ENCODE data around the gene HLTF.

The HLTF gene

GRCh38 chr3:149077628-149078027 lies 8.7 kb downstream of the HLTF start:
- TF ChIP-seq CTCF (IDR thresholded peaks at IDR 0.05; ENCODE audit: low read depth, low read length), result no peak
- DNase-seq (ENCODE audit: low read depth, low spot score), result peak; percentile 68
- H3K4me3 ChIP-seq (ENCODE audit: low read depth, low read length), result no peak overlapping the region
- in situ Hi-C loops (cut with HindIII; ENCODE audit: low sequenced_read_pairs), result no loop called here

GRCh38 chr3:149067883-149068282 lies 18.4 kb downstream of the HLTF start:
- no peak overlapping the region for H3K4me3 ChIP-seq (ENCODE audit: low read depth, low read length)
- in situ Hi-C loops (cut with HindIII; ENCODE audit: low sequenced_read_pairs), result no loop called here
- TF ChIP-seq CTCF (IDR thresholded peaks at IDR 0.05; ENCODE audit: low read depth, low read length), result no peak
- DNase-seq (ENCODE audit: low read depth, low spot score), result no peak

- H3K4me3 ChIP-seq (ENCODE audit: low read depth, low read length), result no peak overlapping the region
- TF ChIP-seq CTCF (IDR thresholded peaks at IDR 0.05; ENCODE audit: low read depth, low read length), result no peak
Observed at GRCh38 chr3:149061776-149062175, 24.6 kb downstream of the HLTF start.

GRCh38 chr3:149058602-149059001 lies 27.7 kb downstream of the HLTF start:
- no peak for DNase-seq (ENCODE audit: low read depth, low spot score)
- in situ Hi-C loops (cut with HindIII; ENCODE audit: low sequenced_read_pairs), result no loop called here
- TF ChIP-seq CTCF (IDR thresholded peaks at IDR 0.05; ENCODE audit: low read depth, low read length), result no peak
- no peak overlapping the region for H3K4me3 ChIP-seq (ENCODE audit: low read depth, low read length)

More at GRCh38 chr3:149061776-149062175, 24.6 kb downstream of the HLTF start:
- no peak for DNase-seq (ENCODE audit: low read depth, low spot score)
- in situ Hi-C loops (cut with HindIII; ENCODE audit: low sequenced_read_pairs), result no loop called here

- DNase-seq (ENCODE audit: low read depth, low spot score), result no peak
- no peak for TF ChIP-seq CTCF (IDR thresholded peaks at IDR 0.05; ENCODE audit: low read depth, low read length)
- no peak overlapping the region for H3K4me3 ChIP-seq (ENCODE audit: low read depth, low read length)
- in situ Hi-C loops (cut with HindIII; ENCODE audit: low sequenced_read_pairs), result no loop called here
Observed at GRCh38 chr3:149058198-149058597, 28.1 kb downstream of the HLTF start.

- DNase-seq (ENCODE audit: low read depth, low spot score), result no peak
- no peak overlapping the region for H3K4me3 ChIP-seq (ENCODE audit: low read depth, low read length)
- in situ Hi-C loops (cut with HindIII; ENCODE audit: low sequenced_read_pairs), result no loop called here
- TF ChIP-seq CTCF (IDR thresholded peaks at IDR 0.05; ENCODE audit: low read depth, low read length), result no peak
Observed at GRCh38 chr3:149055575-149055974, 30.8 kb downstream of the HLTF start.

Data from astrocyte of the spinal cord (primary cell).